Keratinocyte (primary cell): ENCODE data around the gene LYPD6B. TPM values are rescaled to one million over a fixed set of nuclear protein-coding genes. Genes with fewer than 3 reads are reported as not detected.
A peak's percentile ranks its signal among the peaks of the same experiment; 100 is the strongest.

Experiments used
- DNase-seq: peaks from one replicate; pipeline ENCODE4 v3.0.0-alpha.2; 2011; ENCODE audit warnings: low read depth, missing footprints, low spot score
- FAIRE-seq: peaks from 2 replicates; lab custom pipeline; 2011; peaks lifted over from hg19 to GRCh38; lab: Jason Lieb, UNC
- H2AFZ ChIP-seq: 2 replicates; pipeline ENCODE4 v1.6.0; 2012; ENCODE audit warnings: low read length, control low read depth, inconsistent platforms; ENCODE audit not compliant: control insufficient read depth
- H3K27ac ChIP-seq: 2 replicates; pipeline ENCODE4 v1.5.1; 2011; ENCODE audit warnings: low read length; ENCODE audit not compliant: control insufficient read depth, insufficient read depth
- H3K27me3 ChIP-seq: 3 replicates; pipeline ENCODE4 v1.6.0; 2011; ENCODE audit warnings: low read length; ENCODE audit not compliant: control insufficient read depth, insufficient read depth; ENCODE audit errors: extremely low read depth
- H3K36me3 ChIP-seq, 2 experiments: 2 replicates in 1 of 2; 3 replicates in 1 of 2; pipeline ENCODE4 v1.5.1; 2011; ENCODE audit warnings: low read length in 2 of 2, mild to moderate bottlenecking in 1 of 2; ENCODE audit not compliant: control insufficient read depth in 2 of 2, insufficient read depth in 2 of 2; ENCODE audit errors: extremely low read depth in 1 of 2
- H3K4me1 ChIP-seq: 3 replicates; pipeline ENCODE4 v1.5.1; 2011; ENCODE audit warnings: low read length; ENCODE audit not compliant: control insufficient read depth, insufficient read depth; ENCODE audit errors: extremely low read depth
- H3K4me2 ChIP-seq: 3 replicates; pipeline ENCODE4 v1.6.0; 2011; ENCODE audit warnings: low read depth, low read length; ENCODE audit not compliant: control insufficient read depth, insufficient read depth; ENCODE audit errors: extremely low read depth
- H3K4me3 ChIP-seq, 3 experiments: fragments of 200-600 bp in 1 of 3; sonication (generic) in 1 of 3; 2 replicates in 2 of 3; 3 replicates in 1 of 3; pipeline ENCODE4 v1.5.1; 2011 to 2016; ENCODE audit warnings: low read length in 3 of 3, mild to moderate bottlenecking in 3 of 3, control low read depth in 2 of 3, inconsistent platforms in 1 of 3, low read depth in 1 of 3, mixed read lengths in 1 of 3, mixed run types in 1 of 3, moderate library complexity in 1 of 3; ENCODE audit not compliant: control insufficient read depth in 2 of 3, insufficient read depth in 2 of 3; ENCODE audit errors: extremely low read depth in 1 of 3
- H3K79me2 ChIP-seq: 2 replicates; pipeline ENCODE4 v1.6.0; 2012; ENCODE audit warnings: low read length; ENCODE audit not compliant: control insufficient read depth, insufficient read depth
- H3K9ac ChIP-seq: 3 replicates; pipeline ENCODE4 v1.6.0; 2011; ENCODE audit warnings: low read length; ENCODE audit not compliant: control insufficient read depth, insufficient read depth; ENCODE audit errors: extremely low read depth
- H3K9me1 ChIP-seq: 3 replicates; pipeline ENCODE4 v1.6.0; 2011; ENCODE audit warnings: low read length; ENCODE audit not compliant: control insufficient read depth, insufficient read depth; ENCODE audit errors: extremely low read depth
- H3K9me3 ChIP-seq: 2 replicates; pipeline ENCODE4 v1.5.1; 2012; ENCODE audit warnings: low read depth, low read length; ENCODE audit not compliant: control insufficient read depth
- H4K20me1 ChIP-seq: 3 replicates; pipeline ENCODE4 v1.6.0; 2011; ENCODE audit warnings: low read length; ENCODE audit not compliant: control insufficient read depth, insufficient read depth; ENCODE audit errors: extremely low read depth
- EZH2 ChIP-seq: IDR thresholded peaks from one replicate; pipeline ENCODE4 v1.6.1; 2012; ENCODE audit warnings: inconsistent platforms, mild to moderate bottlenecking, low read length, moderate library complexity
- dilution Hi-C: fragments of 300-500 bp; cut with MboI; formaldehyde crosslinking; loops from one replicate; pipeline ENCODE4 v1.7.0; 2020; ENCODE audit warnings: low sequenced_read_pairs; ENCODE audit not compliant: extremely low pct_ligation_motif_present
- polyA plus RNA-seq, 5 experiments: library from polyadenylated mRNA; depleted of rRNA in 3 of 5; stranded (reverse) in 3 of 5; stranded (forward) in 1 of 5; unstranded in 1 of 5; fragments of >200 nt; gene quantifications; 1 replicate in 1 of 5; 2 replicates in 3 of 5; 3 replicates in 1 of 5; pipeline versions ENCODE4 v1.2.1 to v1.2.3, GENCODE V29; 2011 to 2012; ENCODE audit warnings: missing spikeins in 2 of 5, low read depth in 1 of 5, low replicate concordance in 1 of 5
- TF ChIP-seq, protein P1 (sequence below), 3 experiments: IDR thresholded peaks in 1 of 3; conservative IDR thresholded peaks in 1 of 3; optimal IDR thresholded peaks in 1 of 3; 2 replicates in 2 of 3; 3 replicates in 1 of 3; pipeline versions ENCODE3 to v1.5.1; 2011; ENCODE audit warnings: low read length in 3 of 3, mild to moderate bottlenecking in 3 of 3, moderate library complexity in 2 of 3, control low read depth in 1 of 3, inconsistent platforms in 1 of 3; ENCODE audit not compliant: insufficient read depth in 2 of 3; ENCODE audit errors: extremely low read depth in 1 of 3

Gene LYPD6B
- polyA plus RNA-seq, 1 donor (not counting 4 experiments of a cell fraction or from before 2014, with no cell fraction given), result 24.7 TPM

DNA sequence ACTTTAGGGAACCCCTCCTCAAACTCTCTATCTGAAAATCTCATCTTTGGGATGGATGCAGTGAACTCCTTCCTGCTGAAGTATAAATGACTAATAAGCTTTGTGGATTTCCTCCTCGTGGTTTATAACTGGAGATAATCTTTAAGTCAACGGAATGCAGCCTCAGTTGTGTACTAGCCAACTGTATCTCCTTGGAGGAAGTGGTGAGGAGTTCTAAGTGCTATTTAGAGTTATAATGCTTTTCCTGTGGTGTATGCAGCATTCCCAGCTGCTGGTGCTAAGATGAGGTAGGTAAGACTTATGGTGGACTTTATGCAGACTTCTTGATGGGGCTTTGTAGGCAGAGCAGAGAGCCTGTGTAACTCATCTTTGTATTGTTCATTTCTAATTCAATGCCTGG, 90.9 kb downstream of the LYPD6B start:
- H3K4me2 ChIP-seq, result no peak overlapping the region
- H3K9me1 ChIP-seq, result no peaks in the 10 kb centered on the region
- peaks cover 5% of the 10 kb centered on the region for H3K4me1 ChIP-seq
- no peaks in the 10 kb centered on the region for H3K9me3 ChIP-seq
- H3K79me2 ChIP-seq, result no peaks in the 10 kb centered on the region
- no peaks in the 10 kb centered on the region for H4K20me1 ChIP-seq
- no peak overlapping the region for H2AFZ ChIP-seq
- no peaks in the 10 kb centered on the region for H3K27me3 ChIP-seq
- H3K4me3 ChIP-seq, result no peak overlapping the region
- no peak for TF ChIP-seq EZH2
- TF ChIP-seq, protein P1, sequence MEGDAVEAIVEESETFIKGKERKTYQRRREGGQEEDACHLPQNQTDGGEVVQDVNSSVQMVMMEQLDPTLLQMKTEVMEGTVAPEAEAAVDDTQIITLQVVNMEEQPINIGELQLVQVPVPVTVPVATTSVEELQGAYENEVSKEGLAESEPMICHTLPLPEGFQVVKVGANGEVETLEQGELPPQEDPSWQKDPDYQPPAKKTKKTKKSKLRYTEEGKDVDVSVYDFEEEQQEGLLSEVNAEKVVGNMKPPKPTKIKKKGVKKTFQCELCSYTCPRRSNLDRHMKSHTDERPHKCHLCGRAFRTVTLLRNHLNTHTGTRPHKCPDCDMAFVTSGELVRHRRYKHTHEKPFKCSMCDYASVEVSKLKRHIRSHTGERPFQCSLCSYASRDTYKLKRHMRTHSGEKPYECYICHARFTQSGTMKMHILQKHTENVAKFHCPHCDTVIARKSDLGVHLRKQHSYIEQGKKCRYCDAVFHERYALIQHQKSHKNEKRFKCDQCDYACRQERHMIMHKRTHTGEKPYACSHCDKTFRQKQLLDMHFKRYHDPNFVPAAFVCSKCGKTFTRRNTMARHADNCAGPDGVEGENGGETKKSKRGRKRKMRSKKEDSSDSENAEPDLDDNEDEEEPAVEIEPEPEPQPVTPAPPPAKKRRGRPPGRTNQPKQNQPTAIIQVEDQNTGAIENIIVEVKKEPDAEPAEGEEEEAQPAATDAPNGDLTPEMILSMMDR (optimal IDR thresholded peaks at IDR 0.05 in 1 of 3, IDR thresholded peaks at IDR 0.05 in 1 of 3, conservative IDR thresholded peaks at IDR 0.05 in 1 of 3; ENCODE audit: extremely low read depth in 1 of 3, insufficient read depth in 2 of 3, low read length in 3 of 3), result no peak
- DNase-seq, result no peak
- H3K27ac ChIP-seq, result no peak overlapping the region
- dilution Hi-C loops, result no loop called here
- no peaks in the 10 kb centered on the region for H3K36me3 ChIP-seq
- H3K9ac ChIP-seq, result no peak overlapping the region
- peak; percentile 49 for FAIRE-seq

DNA sequence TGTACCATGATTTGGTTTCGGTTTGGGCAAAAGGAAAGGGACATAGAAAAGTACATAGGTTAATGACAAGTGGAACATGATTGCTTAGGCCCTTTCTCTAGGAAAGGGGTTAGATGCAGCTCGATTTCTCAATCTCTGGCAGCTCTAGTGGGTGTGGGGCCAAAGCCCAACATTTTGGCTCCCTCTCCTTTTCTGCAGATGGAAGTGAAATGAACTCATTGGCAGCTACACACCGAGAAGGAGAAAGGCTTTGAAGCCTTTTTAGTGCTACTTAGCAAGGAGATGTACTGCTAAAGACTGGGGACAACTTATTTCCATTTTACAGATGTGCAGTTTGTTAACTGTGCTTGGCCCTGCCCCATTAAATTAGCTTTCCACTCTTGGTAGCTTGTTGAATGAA, 93.8 kb downstream of the LYPD6B start:
- Histone ChIP-seq H3K4me1 (peaks cover 5% of the 10 kb centered on the region), H3K9me1 (no peaks in the 10 kb centered on the region), H3K27ac (no peak overlapping the region), H3K9ac (no peak overlapping the region), H3K27me3 (no peaks in the 10 kb centered on the region), H3K4me2 (no peak overlapping the region), H3K36me3 (no peaks in the 10 kb centered on the region), H3K79me2 (no peaks in the 10 kb centered on the region), H3K4me3 (no peak overlapping the region), H3K9me3 (no peaks in the 10 kb centered on the region), H4K20me1 (no peaks in the 10 kb centered on the region), H2AFZ (no peak overlapping the region)
- dilution Hi-C loops, result no loop called here
- TF ChIP-seq, protein P1 (optimal IDR thresholded peaks at IDR 0.05 in 1 of 3, IDR thresholded peaks at IDR 0.05 in 1 of 3, conservative IDR thresholded peaks at IDR 0.05 in 1 of 3; ENCODE audit: extremely low read depth in 1 of 3, insufficient read depth in 2 of 3, low read length in 3 of 3), result no peak
- no peak for TF ChIP-seq EZH2
- no peak for FAIRE-seq
- no peak for DNase-seq
